ENCODE results near the gene ZFAND3. TPM values are rescaled to one million over a fixed set of nuclear protein-coding genes. Genes with fewer than 3 reads are reported as not detected.

The ZFAND3 gene
- total and polyA plus RNA-seq, 2 donors (not counting 3 experiments of a cell fraction or from before 2014, with no cell fraction given) = 15.4 to 54.2 TPM

- Histone ChIP-seq H3K27me3 (ENCODE audit: control insufficient read depth in 2 of 2, insufficient read depth in 2 of 2, low read length in 2 of 2) (no peaks in the 10 kb centered on the region), H3K4me2 (ENCODE audit: insufficient read depth, low read length) (no peak overlapping the region), H3K9me3 (replicated peaks; ENCODE audit: control insufficient read depth, insufficient read depth, low read length) (no peaks in the 10 kb centered on the region), H3K36me3 (ENCODE audit: control insufficient read depth in 2 of 2, extremely low read depth in 1 of 2, insufficient read depth in 2 of 2, low read length in 2 of 2) (peaks cover 7% of the 10 kb centered on the region in 2 experiments), H2AFZ (ENCODE audit: low read depth, low read length) (no peak overlapping the region), H3K9me1 (replicated peaks; ENCODE audit: control insufficient read depth, extremely low read depth, insufficient read depth, low read length) (no peaks in the 10 kb centered on the region), H4K20me1 (replicated peaks; ENCODE audit: control insufficient read depth, extremely low read depth, insufficient read depth, low read length) (peaks cover 3% of the 10 kb centered on the region), H3K27ac (ENCODE audit: insufficient read depth, low read depth, low read length) (no peak overlapping the region), H3K79me2 (ENCODE audit: control insufficient read depth, insufficient read depth, low read length) (peaks cover 13% of the 10 kb centered on the region), H3K4me3 (replicated peaks in 1 of 3; ENCODE audit: insufficient read depth in 1 of 3, low read depth in 1 of 3, low read length in 3 of 3) (no peak overlapping the region), H3K4me1 (ENCODE audit: control insufficient read depth, extremely low read depth, insufficient read depth, low read length) (no peaks in the 10 kb centered on the region), H3K9ac (replicated peaks; ENCODE audit: extremely low read depth, insufficient read depth, low read length) (no peak overlapping the region)
- DNase-seq (ENCODE audit: low read depth, low spot score) (no peak), FAIRE-seq (no peak)
- POLR2A ChIA-PET = no interaction called here
- dilution Hi-C loops (cut with MboI; ENCODE audit: extremely low pct_ligation_motif_present, low sequenced_read_pairs) = no loop called here
- intact Hi-C loops (cut with micrococcal nuclease) = no loop called here
- CTCF ChIA-PET = no interaction called here
- no peak for TF ChIP-seq FOS (IDR thresholded peaks at IDR 0.05; ENCODE audit: borderline replicate concordance, insufficient read depth, low read length)
- no peak for TF ChIP-seq JUN (IDR thresholded peaks at IDR 0.05; ENCODE audit: borderline replicate concordance, insufficient read depth, insufficient read length, low read depth)
- no peak for TF ChIP-seq EZH2 (IDR thresholded peaks at IDR 0.05; ENCODE audit: borderline replicate concordance, low read depth, low read length, severe bottlenecking)
- TF ChIP-seq MYC (IDR thresholded peaks at IDR 0.05; ENCODE audit: low read depth, low read length) = no peak
- no peak for TF ChIP-seq POLR2AphosphoS5 (IDR thresholded peaks at IDR 0.05; ENCODE audit: insufficient read depth, low read depth, low read length)
- no peak for TF ChIP-seq GATA2 (IDR thresholded peaks at IDR 0.05; ENCODE audit: insufficient read depth, insufficient read length, low read depth, low read length)
- no peak for TF ChIP-seq CTCF (IDR thresholded peaks at IDR 0.05; ENCODE audit: extremely low read depth in 1 of 2, insufficient read depth in 1 of 2, low read depth in 1 of 2, low read length in 2 of 2)
- TF ChIP-seq MAX (IDR thresholded peaks at IDR 0.05; ENCODE audit: insufficient read depth, insufficient read length) = no peak
- TF ChIP-seq POLR2A (IDR thresholded peaks at IDR 0.05; ENCODE audit: low read depth, low read length) = no peak
- BruUV-seq (replicated peaks) = no TSS peak
These were observed 242.5 kb downstream of the ZFAND3 start for GRCh38 chr6:38062066-38062465.
